Transverse colon (tissue), 4 donors: ENCODE measurements around the gene CEACAM6. TPM values are rescaled to one million over a fixed set of nuclear protein-coding genes. Genes with fewer than 3 reads are reported as not detected.
A peak's percentile ranks its signal among the peaks of the same experiment; 100 is the strongest.

Experiments used
- DNase-seq: peaks from one replicate; pipeline ENCODE4 v3.0.0-alpha.2; 2019
- H3K27ac ChIP-seq, 4 donors: fragments of 200-600 bp; sonication (generic); 2 replicates each; pipeline ENCODE4 v1.5.1; 2016 to 2018; ENCODE audit warnings: inconsistent platforms in 4 of 4
- H3K27me3 ChIP-seq: fragments of 200-600 bp; sonication (generic); 2 replicates; pipeline ENCODE4 v1.5.1; 2017; ENCODE audit warnings: inconsistent platforms
- H3K36me3 ChIP-seq, 4 donors: fragments of 200-600 bp; sonication (generic); 2 replicates each; pipeline ENCODE4 v1.5.1; 2017 to 2019; ENCODE audit warnings: inconsistent platforms in 4 of 4
- H3K4me1 ChIP-seq, 4 donors: fragments of 200-600 bp; sonication (generic); 2 replicates each; pipeline ENCODE4 v1.5.1; 2017 to 2020; ENCODE audit warnings: inconsistent platforms in 4 of 4
- H3K4me3 ChIP-seq, 4 donors: fragments of 200-600 bp; sonication (generic); 1 replicate in 1 of 4; 2 replicates in 3 of 4; pipeline versions ENCODE4 v1.5.1 to v1.6.1; 2017 to 2019; ENCODE audit warnings: inconsistent platforms in 4 of 4
- H3K9me3 ChIP-seq, 2 donors: fragments of 200-600 bp; sonication (generic); 2 replicates each; pipeline ENCODE4 v1.5.1; 2017 to 2019; ENCODE audit warnings: inconsistent platforms in 2 of 2
- CTCF ChIP-seq, 5 experiments: fragments of 200-600 bp in 3 of 5; fragments of 450-650 bp in 2 of 5; sonication (generic) in 3 of 5; IDR thresholded peaks; 1 replicate in 2 of 5; 2 replicates in 3 of 5; pipeline ENCODE4 v1.5.1; 2016 to 2017; ENCODE audit warnings: antibody characterized with exemption in 5 of 5, inconsistent platforms in 3 of 5, mild to moderate bottlenecking in 2 of 5, moderate library complexity in 1 of 5
- EP300 ChIP-seq: sonication (generic); formaldehyde crosslinking; IDR thresholded peaks from one replicate; pipeline ENCODE4 v1.6.1; 2017; ENCODE audit warnings: antibody characterized with exemption, low read depth
- POLR2A ChIP-seq: fragments of 450-650 bp; IDR thresholded peaks from one replicate; pipeline ENCODE4 v1.6.1; 2016; ENCODE audit warnings: antibody characterized with exemption, mild to moderate bottlenecking, moderate library complexity
- POLR2AphosphoS5 ChIP-seq, 3 donors: sonication (generic); formaldehyde crosslinking; IDR thresholded peaks; one replicate each; pipeline ENCODE4 v1.6.1; 2016; ENCODE audit warnings: antibody characterized with exemption in 3 of 3
- WGBS, 2 donors: methylation state at CpG; one replicate each; pipeline ENCODE4 v1.1.5; 2018; ENCODE audit warnings: low coverage in 1 of 2; 5-methylcytosine and 5-hydroxymethylcytosine counted together
- in situ Hi-C, 4 donors: fragments of 200-750 bp; cut with MboI; loops; one replicate each; pipeline versions ENCODE4 v1.15.0 to v1.15.1; 2017; ENCODE audit warnings: low sequenced_read_pairs in 3 of 4, low pct_ligation_motif_present in 1 of 4, low pct_unique_long_range_greater_than_20kb in 1 of 4
- intact Hi-C: fragments of 100-400 bp; cut with DNase I; formaldehyde crosslinking; loops from one replicate; pipeline ENCODE4 v1.15.1; 2023; ENCODE audit warnings: low total_unique reads
- total RNA-seq, 4 donors: library from RNA; depleted of rRNA; stranded (reverse); fragments of >200 nt; gene quantifications; one replicate each; pipeline ENCODE4 v1.1.0, GENCODE V29; 2016

CEACAM6 gene
- total RNA-seq: 100 to 1,000 TPM in 2 of 4 donors, 10 to 100 TPM in 2; 33.8 to 209 (median 104) TPM

DNA sequence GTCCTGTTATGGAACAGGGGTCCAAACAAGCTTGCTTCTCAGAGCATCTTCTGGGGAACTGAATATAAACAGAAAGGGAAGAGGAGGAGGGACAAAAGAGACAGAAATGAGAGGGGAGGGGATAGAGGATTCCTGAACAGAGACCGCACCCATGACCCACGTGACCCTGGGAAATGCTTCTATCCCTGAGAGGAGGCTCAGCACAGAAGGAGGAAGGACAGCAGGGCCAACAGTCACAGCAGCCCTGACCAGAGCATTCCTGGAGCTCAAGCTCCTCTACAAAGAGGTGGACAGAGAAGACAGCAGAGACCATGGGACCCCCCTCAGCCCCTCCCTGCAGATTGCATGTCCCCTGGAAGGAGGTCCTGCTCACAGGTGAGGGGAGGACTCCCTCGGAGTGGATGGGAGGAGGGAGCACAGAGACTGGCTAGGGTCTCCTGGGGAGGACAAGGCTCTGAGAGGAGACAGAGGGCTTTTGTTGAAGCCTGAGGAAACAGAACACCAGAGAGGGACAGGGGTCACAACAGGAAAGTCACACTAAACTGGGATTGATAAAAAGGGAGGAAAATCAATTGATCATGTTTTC is at the start of gene CEACAM6:
Gene CEACAM6, plus strand, starts transcription at position 203 of the 586 bp plus-strand sequence. Its CDS starts 109 bp downstream, at position 312.
- peak in 2 of 3 donors; percentile 26 to 77 for TF ChIP-seq POLR2AphosphoS5 (IDR thresholded peaks at IDR 0.05)
- TF ChIP-seq POLR2A: peak; percentile 49
- TF ChIP-seq CTCF (IDR thresholded peaks at IDR 0.05): no peak
- no peak for TF ChIP-seq EP300
- 30 to 53% methylated on average over 2 to 3 of the region's 3 CpGs for WGBS, 2 donors
- Histone ChIP-seq H3K36me3 (no peaks in the 10 kb centered on the region), H3K27ac (peak within 1 kb of the TSS in 1 of 4 donors; percentile 29), H3K4me3 (peak within 1 kb of the TSS in 1 of 4 donors; percentile 9), H3K9me3 (no peaks in the 10 kb centered on the region), H3K4me1 (peaks cover 0 to 29% (median 4%) of the 10 kb centered on the region in 4 donors), H3K27me3 (peaks cover 2% of the 10 kb centered on the region)
- in situ Hi-C loops (no loop called here), intact Hi-C loops (no loop called here)
- DNase-seq: peak; percentile 79

DNA sequence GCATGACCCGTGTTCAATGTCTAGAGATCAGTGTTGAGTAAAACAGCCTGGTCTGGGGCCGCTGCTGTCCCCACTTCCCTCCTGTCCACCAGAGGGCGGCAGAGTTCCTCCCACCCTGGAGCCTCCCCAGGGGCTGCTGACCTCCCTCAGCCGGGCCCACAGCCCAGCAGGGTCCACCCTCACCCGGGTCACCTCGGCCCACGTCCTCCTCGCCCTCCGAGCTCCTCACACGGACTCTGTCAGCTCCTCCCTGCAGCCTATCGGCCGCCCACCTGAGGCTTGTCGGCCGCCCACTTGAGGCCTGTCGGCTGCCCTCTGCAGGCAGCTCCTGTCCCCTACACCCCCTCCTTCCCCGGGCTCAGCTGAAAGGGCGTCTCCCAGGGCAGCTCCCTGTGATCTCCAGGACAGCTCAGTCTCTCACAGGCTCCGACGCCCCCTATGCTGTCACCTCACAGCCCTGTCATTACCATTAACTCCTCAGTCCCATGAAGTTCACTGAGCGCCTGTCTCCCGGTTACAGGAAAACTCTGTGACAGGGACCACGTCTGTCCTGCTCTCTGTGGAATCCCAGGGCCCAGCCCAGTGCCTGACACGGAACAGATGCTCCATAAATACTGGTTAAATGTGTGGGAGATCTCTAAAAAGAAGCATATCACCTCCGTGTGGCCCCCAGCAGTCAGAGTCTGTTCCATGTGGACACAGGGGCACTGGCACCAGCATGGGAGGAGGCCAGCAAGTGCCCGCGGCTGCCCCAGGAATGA is 48.4 kb upstream of the CEACAM6 start:
- Histone ChIP-seq H3K36me3 (no peaks in the 10 kb centered on the region), H3K9me3 (no peaks in the 10 kb centered on the region), H3K4me1 (peaks cover 3 to 11% (median 9%) of the 10 kb centered on the region in 4 donors), H3K4me3 (peak overlapping the region in 3 of 4 donors; percentile 17 to 52 (median 20)), H3K27ac (peak overlapping the region; percentile 56 to 87 (median 84)), H3K27me3 (peaks cover 10% of the 10 kb centered on the region)
- intact Hi-C loops (no loop called here), in situ Hi-C loops (no loop called here)
- DNase-seq: peak; percentile 87
- 13% methylated on average over 26 of the region's 26 CpGs; no CpG with 5 or more reads in 1 of the 2 donors for WGBS, 2 donors
- TF ChIP-seq POLR2AphosphoS5 (IDR thresholded peaks at IDR 0.05): peak in 1 of 3 donors; percentile 58
- no peak for TF ChIP-seq EP300
- TF ChIP-seq CTCF (IDR thresholded peaks at IDR 0.05): peak; percentile 82 to 100 (median 91)
- peak; percentile 25 for TF ChIP-seq POLR2A

DNA sequence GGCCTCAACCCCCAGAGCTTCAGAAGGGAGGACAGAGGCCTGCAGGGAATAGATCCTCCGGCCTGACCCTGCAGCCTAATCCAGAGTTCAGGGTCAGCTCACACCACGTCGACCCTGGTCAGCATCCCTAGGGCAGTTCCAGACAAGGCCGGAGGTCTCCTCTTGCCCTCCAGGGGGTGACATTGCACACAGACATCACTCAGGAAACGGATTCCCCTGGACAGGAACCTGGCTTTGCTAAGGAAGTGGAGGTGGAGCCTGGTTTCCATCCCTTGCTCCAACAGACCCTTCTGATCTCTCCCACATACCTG is 47.9 kb upstream of the CEACAM6 start:
- Histone ChIP-seq H3K27me3 (peaks cover 10% of the 10 kb centered on the region), H3K9me3 (no peaks in the 10 kb centered on the region), H3K4me3 (no peak overlapping the region), H3K27ac (peak overlapping the region; percentile 56 to 87 (median 84)), H3K4me1 (peaks cover 3 to 14% (median 9%) of the 10 kb centered on the region in 4 donors), H3K36me3 (no peaks in the 10 kb centered on the region)
- WGBS, 2 donors: 24% methylated on average over 5 of the region's 5 CpGs; no CpG with 5 or more reads in 1 of the 2 donors
- DNase-seq: peak; percentile 44
- intact Hi-C loops (no loop called here), in situ Hi-C loops (no loop called here)
- no peak for TF ChIP-seq EP300
- no peak for TF ChIP-seq POLR2A
- TF ChIP-seq POLR2AphosphoS5 (IDR thresholded peaks at IDR 0.05): no peak
- TF ChIP-seq CTCF (IDR thresholded peaks at IDR 0.05): no peak

DNA sequence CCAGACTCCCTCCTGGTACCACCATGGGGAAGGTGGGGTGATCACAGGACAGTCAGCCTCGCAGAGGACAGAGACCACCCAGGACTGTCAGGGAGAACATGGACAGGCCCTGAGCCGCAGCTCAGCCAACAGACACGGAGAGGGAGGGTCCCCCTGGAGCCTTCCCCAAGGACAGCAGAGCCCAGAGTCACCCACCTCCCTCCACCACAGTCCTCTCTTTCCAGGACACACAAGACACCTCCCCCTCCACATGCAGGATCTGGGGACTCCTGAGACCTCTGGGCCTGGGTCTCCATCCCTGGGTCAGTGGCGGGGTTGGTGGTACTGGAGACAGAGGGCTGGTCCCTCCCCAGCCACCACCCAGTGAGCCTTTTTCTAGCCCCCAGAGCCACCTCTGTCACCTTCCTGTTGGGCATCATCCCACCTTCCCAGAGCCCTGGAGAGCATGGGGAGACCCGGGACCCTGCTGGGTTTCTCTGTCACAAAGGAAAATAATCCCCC is 47.4 kb upstream of the CEACAM6 start:
- Histone ChIP-seq H3K4me1 (peaks cover 3 to 19% (median 9%) of the 10 kb centered on the region in 4 donors), H3K4me3 (peak overlapping the region in 2 of 4 donors; percentile 35 to 52), H3K36me3 (no peaks in the 10 kb centered on the region), H3K9me3 (no peaks in the 10 kb centered on the region), H3K27me3 (peaks cover 10% of the 10 kb centered on the region), H3K27ac (peak overlapping the region; percentile 56 to 87 (median 84))
- TF ChIP-seq POLR2AphosphoS5 (IDR thresholded peaks at IDR 0.05) (no peak), EP300 (no peak), POLR2A (no peak), CTCF (IDR thresholded peaks at IDR 0.05) (no peak)
- WGBS, 2 donors: 61% methylated on average over 5 of the region's 5 CpGs; no CpG with 5 or more reads in 1 of the 2 donors
- peak; percentile 13 for DNase-seq
- intact Hi-C loops (no loop called here), in situ Hi-C loops (no loop called here)
